NCI-H2107 treated with DMSO at 0.1 percent for 48 hours (cell line): Measurements from ENCODE around the gene PNMA6F.
"Not testable (repeated sequence)": the region's sequence is repeated elsewhere in the genome, so short reads cannot be mapped to it uniquely, and the experiment has no call there.

Source experiments
- DNase-seq: peaks from one replicate; lab custom pipeline; 2025; ENCODE audit not compliant: unreplicated experiment; lab: John Stamatoyannopoulos, UW

Gene PNMA6F

GRCh38 chrX:153336121-153336894 is 14.7 kb upstream of the PNMA6F start:
- DNase-seq, result no peak

GRCh38 chrX:153334654-153335295 is 13.2 kb upstream of the PNMA6F start:
- DNase-seq, result no peak

GRCh38 chrX:153333821-153334653 is 12.5 kb upstream of the PNMA6F start, which contains the start of gene ZNF275:
Gene ZNF275, plus strand, starts transcription at chrX:153334153. Its CDS starts 2,527 bp downstream, at chrX:153336680.
- DNase-seq, result peak; percentile 31

- no peak for DNase-seq
Observed at GRCh38 chrX:153333266-153333665, 11.7 kb upstream of the PNMA6F start.

- DNase-seq, result no peak
Observed at GRCh38 chrX:153327561-153327960, 6.0 kb upstream of the PNMA6F start.

- no peak for DNase-seq
Observed at GRCh38 chrX:153320555-153321184, 897 bp downstream of the PNMA6F start.

GRCh38 chrX:153320047-153320443 is 1.5 kb downstream of the PNMA6F start:
- DNase-seq, result not testable (repeated sequence)

GRCh38 chrX:153319295-153320046 is 2.1 kb downstream of the PNMA6F start:
- DNase-seq, result peak; percentile 48

GRCh38 chrX:153318811-153319210 is 2.8 kb downstream of the PNMA6F start:
- no peak for DNase-seq

- DNase-seq, result no peak
Observed at GRCh38 chrX:153317996-153318722, 3.4 kb downstream of the PNMA6F start.

- DNase-seq, result no peak
Observed at GRCh38 chrX:153317306-153317705, 4.3 kb downstream of the PNMA6F start.

GRCh38 chrX:153312842-153313241 is 8.7 kb downstream of the PNMA6F start:
- DNase-seq, result no peak

- no peak for DNase-seq
Observed at GRCh38 chrX:153312041-153312440, 9.5 kb downstream of the PNMA6F start.

GRCh38 chrX:153310901-153311300 is 10.7 kb downstream of the PNMA6F start:
- no peak for DNase-seq

GRCh38 chrX:153307276-153308178 is 14.0 kb downstream of the PNMA6F start:
- no peak for DNase-seq

- DNase-seq, result no peak
Observed at GRCh38 chrX:153306527-153307115, 14.9 kb downstream of the PNMA6F start.

GRCh38 chrX:153305972-153306371 is 15.6 kb downstream of the PNMA6F start:
- DNase-seq, result no peak

GRCh38 chrX:153304988-153305736 is 16.4 kb downstream of the PNMA6F start:
- DNase-seq, result no peak
